GM10847 (cell line): ENCODE measurements around the gene NFE2L3.

Experiments
- POLR2A ChIP-seq: IDR thresholded peaks from 2 replicates; pipeline ENCODE4 v1.6.1; 2011; ENCODE audit not compliant: insufficient read length; ENCODE audit errors: extremely low read depth

Gene NFE2L3

DNA sequence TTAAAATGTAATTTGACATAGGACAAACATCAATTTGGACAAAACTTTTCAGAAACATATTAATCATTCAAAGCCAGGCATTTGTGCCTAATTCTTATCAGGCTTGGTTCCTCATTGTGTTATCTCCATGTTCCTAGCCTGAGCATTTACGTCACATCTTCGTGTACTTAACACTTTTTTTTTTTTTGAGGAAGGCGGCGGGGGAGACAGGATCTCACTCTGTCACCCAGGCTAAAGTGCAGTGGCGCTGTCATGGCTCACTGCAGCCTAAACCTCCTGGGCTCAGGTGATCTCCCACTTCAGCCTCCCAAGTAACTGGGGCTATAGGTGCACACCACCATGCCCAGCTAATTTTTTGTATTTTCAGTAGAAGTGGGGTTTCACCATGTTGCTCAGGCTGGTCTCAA lies 28.8 kb downstream of the NFE2L3 start:
- no peak for TF ChIP-seq POLR2A

GRCh38 chr7:26181474-26182227 lies 29.7 kb downstream of the NFE2L3 start:
- no peak for TF ChIP-seq POLR2A

GRCh38 chr7:26182283-26182682 lies 30.3 kb downstream of the NFE2L3 start:
- TF ChIP-seq POLR2A: no peak

GRCh38 chr7:26182706-26183105 lies 30.7 kb downstream of the NFE2L3 start:
- TF ChIP-seq POLR2A: no peak

GRCh38 chr7:26183545-26184280 lies 31.7 kb downstream of the NFE2L3 start:
- TF ChIP-seq POLR2A: no peak

DNA sequence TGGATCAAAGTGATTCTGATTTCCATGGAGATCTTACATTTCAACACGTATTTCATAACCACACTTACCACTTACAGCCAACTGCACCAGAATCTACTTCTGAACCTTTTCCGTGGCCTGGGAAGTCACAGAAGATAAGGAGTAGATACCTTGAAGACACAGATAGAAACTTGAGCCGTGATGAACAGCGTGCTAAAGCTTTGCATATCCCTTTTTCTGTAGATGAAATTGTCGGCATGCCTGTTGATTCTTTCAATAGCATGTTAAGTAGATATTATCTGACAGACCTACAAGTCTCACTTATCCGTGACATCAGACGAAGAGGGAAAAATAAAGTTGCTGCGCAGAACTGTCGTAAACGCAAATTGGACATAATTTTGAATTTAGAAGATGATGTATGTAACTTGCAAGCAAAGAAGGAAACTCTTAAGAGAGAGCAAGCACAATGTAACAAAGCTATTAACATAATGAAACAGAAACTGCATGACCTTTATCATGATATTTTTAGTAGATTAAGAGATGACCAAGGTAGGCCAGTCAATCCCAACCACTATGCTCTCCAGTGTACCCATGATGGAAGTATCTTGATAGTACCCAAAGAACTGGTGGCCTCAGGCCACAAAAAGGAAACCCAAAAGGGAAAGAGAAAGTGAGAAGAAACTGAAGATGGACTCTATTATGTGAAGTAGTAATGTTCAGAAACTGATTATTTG lies 33.3 kb downstream of the NFE2L3 start:
- no peak for TF ChIP-seq POLR2A

DNA sequence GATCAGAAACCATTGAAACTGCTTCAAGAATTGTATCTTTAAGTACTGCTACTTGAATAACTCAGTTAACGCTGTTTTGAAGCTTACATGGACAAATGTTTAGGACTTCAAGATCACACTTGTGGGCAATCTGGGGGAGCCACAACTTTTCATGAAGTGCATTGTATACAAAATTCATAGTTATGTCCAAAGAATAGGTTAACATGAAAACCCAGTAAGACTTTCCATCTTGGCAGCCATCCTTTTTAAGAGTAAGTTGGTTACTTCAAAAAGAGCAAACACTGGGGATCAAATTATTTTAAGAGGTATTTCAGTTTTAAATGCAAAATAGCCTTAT lies 33.8 kb downstream of the NFE2L3 start:
- no peak for TF ChIP-seq POLR2A

DNA sequence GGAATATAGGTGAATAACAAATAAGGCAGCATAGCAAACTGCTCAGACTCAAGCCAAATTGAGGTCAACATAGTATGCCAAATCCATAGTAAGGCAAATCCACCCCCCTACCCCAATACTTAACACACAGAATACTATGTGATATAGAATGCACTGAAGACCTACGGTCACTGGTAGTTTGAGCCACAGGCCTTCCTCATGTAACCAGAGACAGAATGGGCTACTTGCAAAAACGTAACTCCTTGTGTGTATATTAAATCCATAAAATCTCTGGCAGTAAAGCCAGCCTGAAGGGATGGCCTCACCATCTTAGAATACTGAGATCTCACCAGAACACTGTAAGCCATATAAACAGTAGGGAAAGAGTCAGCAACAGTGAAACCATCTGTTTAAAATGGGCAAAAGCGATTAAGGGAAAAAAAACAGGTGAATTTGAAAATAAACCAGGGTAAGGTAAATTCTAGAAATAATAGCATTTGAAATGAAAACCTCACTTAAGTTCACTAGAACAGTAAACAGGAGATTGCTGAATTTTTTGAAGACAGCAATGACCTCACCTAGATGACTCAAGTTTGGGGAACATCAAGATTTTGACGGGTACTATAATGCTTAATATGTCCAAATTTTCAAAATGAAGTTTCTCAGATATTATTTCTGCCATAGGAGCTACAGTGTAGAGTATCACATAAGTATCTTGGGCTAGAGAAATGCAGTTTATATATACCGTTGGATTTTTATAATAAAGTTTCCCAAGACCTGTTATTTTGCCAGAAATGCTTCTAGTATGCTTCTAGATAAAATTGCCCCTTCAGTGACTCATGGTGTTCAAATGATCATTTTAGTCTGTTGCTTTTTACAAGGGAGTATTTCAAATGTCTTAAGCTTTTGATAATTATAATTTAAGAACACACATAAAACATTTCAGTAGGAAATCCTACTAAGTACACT lies 34.6 kb downstream of the NFE2L3 start:
- no peak for TF ChIP-seq POLR2A

- TF ChIP-seq POLR2A: no peak
Observed at GRCh38 chr7:26187380-26188205, 35.6 kb downstream of the NFE2L3 start.

GRCh38 chr7:26188206-26188956 lies 36.4 kb downstream of the NFE2L3 start:
- TF ChIP-seq POLR2A: no peak

DNA sequence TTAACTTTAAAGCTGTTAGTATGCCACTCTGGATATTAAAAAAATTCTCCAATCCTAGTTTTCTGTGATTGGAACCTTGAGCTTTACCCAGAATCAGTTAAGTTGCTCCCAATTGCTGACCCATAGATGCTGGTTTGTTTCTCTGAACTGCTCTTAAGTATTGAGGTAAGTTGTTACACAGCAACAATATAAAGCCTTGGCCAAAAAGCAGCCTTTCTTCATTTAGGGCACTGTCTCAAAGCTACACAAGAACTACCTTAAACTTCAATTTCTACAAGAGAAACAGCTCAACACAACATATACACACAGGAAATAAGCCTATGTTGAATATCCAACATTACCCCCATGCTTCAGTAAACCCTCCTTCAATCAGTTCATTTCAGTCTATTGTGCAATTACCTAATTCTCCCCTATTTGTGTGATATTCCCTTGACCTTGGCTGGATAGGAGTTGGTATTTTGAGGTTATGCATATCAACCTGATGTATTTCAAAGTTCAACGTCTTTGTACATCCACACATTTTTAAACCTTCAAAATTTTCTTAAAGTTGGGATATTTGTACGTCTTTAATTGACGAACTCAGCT lies 37.1 kb downstream of the NFE2L3 start:
- TF ChIP-seq POLR2A: no peak

- TF ChIP-seq POLR2A: no peak
Observed at GRCh38 chr7:26189697-26190096, 37.7 kb downstream of the NFE2L3 start.

DNA sequence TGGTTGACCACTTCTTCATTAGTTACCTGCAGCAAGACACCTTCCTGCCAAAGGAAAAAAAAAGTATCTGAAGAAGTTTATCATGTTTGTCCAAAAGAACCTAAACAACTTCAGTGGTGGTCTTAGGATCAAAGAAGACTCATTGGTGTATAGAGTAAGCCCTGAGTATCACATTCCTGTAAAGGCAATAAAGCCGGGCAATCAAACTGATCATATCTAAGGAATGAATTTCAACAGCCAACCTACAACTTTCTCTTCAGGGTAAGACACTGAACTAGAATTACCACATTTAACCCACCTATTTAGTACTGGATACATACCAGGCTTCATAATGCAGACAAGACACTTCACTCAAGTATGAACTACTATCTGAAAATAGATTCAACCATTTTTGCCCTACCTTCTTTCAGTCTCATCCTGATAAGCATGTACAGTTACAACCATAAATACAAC lies 38.4 kb downstream of the NFE2L3 start:
- no peak for TF ChIP-seq POLR2A

- TF ChIP-seq POLR2A: no peak
Observed at GRCh38 chr7:26191233-26191973, 39.4 kb downstream of the NFE2L3 start.
